CD4-positive, alpha-beta T cell (primary cell): Measurements from ENCODE around the gene ZNF74. TPM values are rescaled to one million over a fixed set of nuclear protein-coding genes. Genes with fewer than 3 reads are reported as not detected.

Source experiments
- ATAC-seq: fragments of 200-7000 bp; cut with Tn5 transposase; one replicate; pipeline ENCODE4 v1.10.0; 2022; ENCODE audit warnings: mild to moderate bottlenecking; ENCODE audit not compliant: poor library complexity
- CTCF ChIA-PET: fragments of 350-600 bp; sonication (Branson Sonifier 250); formaldehyde crosslinking; loops from one replicate; lab custom pipeline; 2021; ENCODE audit warnings: antibody characterized with exemption, inconsistent platforms; lab: Charles Lee
- POLR2A ChIA-PET: fragments of 350-600 bp; sonication (Branson Sonifier 250); formaldehyde crosslinking; loops from one replicate; lab custom pipeline; 2021; ENCODE audit warnings: antibody characterized with exemption, inconsistent platforms; lab: Charles Lee
- DNase-seq, 14 experiments: peaks; one replicate each; pipeline ENCODE4 v3.0.0-alpha.2; 2013 to 2020; ENCODE audit warnings: mixed read lengths in 2 of 14
- H3K27ac ChIP-seq, 2 donors: one replicate each; pipeline versions ENCODE4 v1.5.1 to v1.7.0; 2013; ENCODE audit warnings: low read length in 2 of 2, low read depth in 1 of 2, mild to moderate bottlenecking in 1 of 2
- H3K27me3 ChIP-seq, 2 experiments: 1 replicate in 1 of 2; 2 replicates in 1 of 2; pipeline versions ENCODE4 v1.6.1 to v1.7.0; 2013; ENCODE audit warnings: low read length in 2 of 2, control low read depth in 1 of 2, mild to moderate bottlenecking in 1 of 2, moderate library complexity in 1 of 2; ENCODE audit not compliant: insufficient read depth in 2 of 2, control insufficient read depth in 1 of 2
- H3K36me3 ChIP-seq: one replicate; pipeline ENCODE4 v1.6.1; 2013; ENCODE audit warnings: low read length, control low read depth; ENCODE audit not compliant: insufficient read depth
- H3K4me1 ChIP-seq: one replicate; pipeline ENCODE4 v1.6.1; 2013; ENCODE audit warnings: low read length, control low read depth; ENCODE audit not compliant: insufficient read depth
- H3K4me3 ChIP-seq: one replicate; pipeline ENCODE4 v1.5.1; 2013; ENCODE audit warnings: mild to moderate bottlenecking, low read length, moderate library complexity
- H3K9me3 ChIP-seq, 2 experiments: 1 replicate in 1 of 2; 2 replicates in 1 of 2; pipeline versions ENCODE4 v1.6.1 to v1.7.0; 2013; ENCODE audit warnings: low read length in 2 of 2, mild to moderate bottlenecking in 2 of 2, control low read depth in 1 of 2, moderate library complexity in 1 of 2; ENCODE audit not compliant: control insufficient read depth in 1 of 2, insufficient read depth in 1 of 2
- H3K27ac Mint-ChIP-seq: one replicate; pipeline ENCODE4 v1.8.0; 2020; ENCODE audit warnings: mixed read lengths
- H3K27me3 Mint-ChIP-seq: one replicate; pipeline ENCODE4 v1.8.0; 2021; ENCODE audit warnings: mixed read lengths
- H3K36me3 Mint-ChIP-seq: one replicate; pipeline ENCODE4 v1.8.0; 2021; ENCODE audit warnings: low read depth, mixed read lengths
- H3K4me1 Mint-ChIP-seq: one replicate; pipeline ENCODE4 v1.8.0; 2021; ENCODE audit warnings: low read depth, mixed read lengths
- H3K4me3 Mint-ChIP-seq: one replicate; pipeline ENCODE4 v1.8.0; 2020; ENCODE audit warnings: mild to moderate bottlenecking, mixed read lengths
- H3K9me3 Mint-ChIP-seq: one replicate; pipeline ENCODE4 v1.8.0; 2020; ENCODE audit warnings: mixed read lengths
- CTCF ChIP-seq: fragments of 200-600 bp; IDR thresholded peaks from one replicate; pipeline ENCODE4 v1.8.0; 2022; ENCODE audit warnings: antibody characterized with exemption, mild to moderate bottlenecking
- intact Hi-C, 2 experiments: fragments of 100-400 bp; cut with DNase I in 1 of 2; cut with micrococcal nuclease in 1 of 2; formaldehyde crosslinking; loops; one replicate each; pipeline versions ENCODE4 v1.15.1 to v1.9.0; 2023 to 2025; cut with DNase I, micrococcal nuclease
- total RNA-seq, 174 experiments: library from RNA in 2 of 174; stranded (reverse) in 2 of 174; gene quantifications; one replicate each; pipeline ENCODE4 v1.2.3 and lab custom pipeline; 2021 to 2026

ZNF74 gene
- total RNA-seq, 2 experiments from 2014 or later: 1.7 to 2.3 TPM

- TF ChIP-seq CTCF: no peak
- Histone ChIP-seq H3K27me3 (peaks cover 41 to 56% of the 10 kb centered on the region in 2 experiments), H3K4me1 (peaks cover 54% of the 10 kb centered on the region), H3K9me3 (peaks cover 0 to 21% of the 10 kb centered on the region in 2 experiments), H3K4me3 (no peak overlapping the region), H3K27ac (no peak overlapping the region), H3K36me3 (no peaks in the 10 kb centered on the region)
- Mint-ChIP-seq H3K9me3 (no peaks in the 10 kb centered on the region), H3K4me1 (peaks cover 24% of the 10 kb centered on the region), H3K27ac (no peak overlapping the region), H3K36me3 (peaks cover 5% of the 10 kb centered on the region), H3K4me3 (peak overlapping the region; percentile 76), H3K27me3 (peaks cover 51% of the 10 kb centered on the region)
- intact Hi-C loops: no loop called here
- ChIA-PET POLR2A (interaction anchor here (6.7 kb wide), 1 partner anchor 29 kb away, joined by 67 read pairs; no protein-coding TSS in a partner anchor), CTCF (no interaction called here)
- DNase-seq: no peak
- ATAC-seq: no peak
These were observed 40.4 kb downstream of the ZNF74 start for GRCh38 chr22:20434264-20434751.

- H3K4me1 ChIP-seq: peaks cover 50% of the 10 kb centered on the region
- H3K9me3 ChIP-seq: peaks cover 0 to 21% of the 10 kb centered on the region in 2 experiments
- peaks cover 5% of the 10 kb centered on the region for H3K36me3 Mint-ChIP-seq
- H3K27ac Mint-ChIP-seq: no peak overlapping the region
- peaks cover 41 to 54% of the 10 kb centered on the region in 2 experiments for H3K27me3 ChIP-seq
- ATAC-seq: no peak
- H3K4me3 ChIP-seq: no peak overlapping the region
- peak overlapping the region; percentile 42 for H3K4me3 Mint-ChIP-seq
- peaks cover 55% of the 10 kb centered on the region for H3K27me3 Mint-ChIP-seq
- intact Hi-C loops: no loop called here
- no peaks in the 10 kb centered on the region for H3K9me3 Mint-ChIP-seq
- ChIA-PET CTCF (no interaction called here), POLR2A (no interaction called here)
- no peak for DNase-seq
- H3K27ac ChIP-seq: no peak overlapping the region
- H3K36me3 ChIP-seq: no peaks in the 10 kb centered on the region
- no peak for TF ChIP-seq CTCF
- H3K4me1 Mint-ChIP-seq: peaks cover 27% of the 10 kb centered on the region
These were observed 40.8 kb downstream of the ZNF74 start for GRCh38 chr22:20434773-20435172.

GRCh38 chr22:20435436-20436306 is 41.7 kb downstream of the ZNF74 start:
- Histone ChIP-seq H3K4me3 (no peak overlapping the region), H3K36me3 (no peaks in the 10 kb centered on the region), H3K27ac (no peak overlapping the region), H3K27me3 (peaks cover 32 to 48% of the 10 kb centered on the region in 2 experiments), H3K4me1 (peaks cover 41% of the 10 kb centered on the region), H3K9me3 (peaks cover 0 to 15% of the 10 kb centered on the region in 2 experiments)
- no peak overlapping the region for H3K27ac Mint-ChIP-seq
- CTCF ChIA-PET: no interaction called here
- H3K9me3 Mint-ChIP-seq: no peaks in the 10 kb centered on the region
- ATAC-seq (no peak), DNase-seq (no peak)
- peaks cover 8% of the 10 kb centered on the region for H3K36me3 Mint-ChIP-seq
- H3K4me3 Mint-ChIP-seq: peak overlapping the region; percentile 42
- POLR2A ChIA-PET: interaction anchor here (0.8 to 1.5 kb wide), 2 partner anchors 21 to 28 kb away, joined by 4 to 13 read pairs; no protein-coding TSS in a partner anchor
- peaks cover 26% of the 10 kb centered on the region for H3K4me1 Mint-ChIP-seq
- peaks cover 55% of the 10 kb centered on the region for H3K27me3 Mint-ChIP-seq
- intact Hi-C loops: no loop called here
- TF ChIP-seq CTCF: no peak
